KG1 (cell line): Measurements from ENCODE around the gene PRKAR1B.

Experiments
- DNase-seq: peaks from one replicate; lab custom pipeline; 2025; lab: John Stamatoyannopoulos, UW

The PRKAR1B gene

GRCh38 chr7:691361-692045, 35.6 kb downstream of the PRKAR1B start:
- no peak for DNase-seq

GRCh38 chr7:690478-691360, 36.4 kb downstream of the PRKAR1B start:
- no peak for DNase-seq

- no peak for DNase-seq
These were observed 41.5 kb downstream of the PRKAR1B start for GRCh38 chr7:685540-685939.

DNA sequence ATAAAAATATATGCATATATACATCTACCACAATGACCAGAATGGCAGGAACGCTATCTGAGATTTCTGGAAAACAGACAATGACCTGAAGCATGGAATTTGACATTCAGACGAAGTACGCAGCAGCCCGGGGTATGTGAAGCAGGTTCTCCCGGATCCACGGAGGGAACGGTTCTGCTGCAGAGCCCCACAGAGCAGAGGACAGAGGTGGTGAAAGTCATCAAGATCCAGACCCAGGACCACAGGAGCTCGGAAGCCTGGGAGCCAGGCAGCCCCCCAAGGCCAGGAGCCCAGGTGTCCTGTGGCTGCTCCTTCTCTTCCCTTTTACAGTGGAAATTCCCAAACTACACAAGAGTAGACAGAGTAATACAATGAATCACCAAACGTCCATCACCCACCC, 42.7 kb downstream of the PRKAR1B start:
- DNase-seq: no peak

DNA sequence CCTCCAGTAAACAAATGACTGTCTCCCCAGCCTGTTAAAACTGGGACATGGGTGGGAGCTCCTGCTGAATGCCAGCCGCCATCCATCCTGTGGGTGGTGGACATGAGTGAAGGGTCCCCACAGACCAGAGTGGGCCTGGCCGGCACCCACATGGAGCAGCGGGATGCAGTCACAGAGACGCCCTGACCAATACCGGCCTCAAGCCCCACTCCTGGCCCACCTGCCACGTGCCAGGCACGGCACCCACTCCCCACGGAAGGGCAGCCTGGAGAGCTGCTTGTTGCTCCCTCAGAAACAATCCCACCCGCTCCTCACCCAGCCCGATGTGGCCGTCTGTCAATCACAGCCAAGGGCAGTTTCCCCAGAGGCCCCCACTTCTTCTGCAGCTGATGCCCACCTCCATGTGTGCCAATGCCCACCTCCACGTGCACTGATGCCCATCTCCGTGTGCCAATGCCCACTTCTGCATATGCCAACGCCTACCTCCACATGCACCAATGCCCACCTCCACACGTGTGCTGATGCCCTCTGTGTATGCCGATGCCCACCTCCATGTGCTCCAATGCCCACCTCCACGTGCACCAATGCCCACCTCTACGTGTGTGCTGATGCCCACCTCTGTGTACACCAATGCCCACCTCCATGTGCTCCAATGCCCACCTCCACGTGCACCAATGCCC, 43.4 kb downstream of the PRKAR1B start:
- no peak for DNase-seq

DNA sequence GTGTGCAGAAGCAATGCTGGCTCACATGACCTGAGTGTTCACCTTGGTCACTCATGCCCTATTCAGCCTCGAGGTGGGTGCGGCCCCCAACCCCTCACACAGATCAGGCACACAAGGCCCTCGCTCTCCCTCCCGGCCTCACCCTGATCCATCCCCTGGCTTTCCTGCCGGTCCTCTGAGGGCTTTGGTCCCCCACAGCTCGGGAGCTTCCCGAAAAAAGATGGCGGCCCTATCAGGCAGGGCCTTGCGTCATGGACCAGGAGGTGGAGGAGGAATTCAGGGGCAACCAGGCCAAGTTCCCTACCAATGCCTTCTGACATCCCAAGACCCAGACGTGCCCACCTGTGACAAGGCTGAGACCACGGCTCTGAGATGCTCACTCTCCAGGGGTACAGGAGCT, 44.3 kb downstream of the PRKAR1B start:
- no peak for DNase-seq

DNA sequence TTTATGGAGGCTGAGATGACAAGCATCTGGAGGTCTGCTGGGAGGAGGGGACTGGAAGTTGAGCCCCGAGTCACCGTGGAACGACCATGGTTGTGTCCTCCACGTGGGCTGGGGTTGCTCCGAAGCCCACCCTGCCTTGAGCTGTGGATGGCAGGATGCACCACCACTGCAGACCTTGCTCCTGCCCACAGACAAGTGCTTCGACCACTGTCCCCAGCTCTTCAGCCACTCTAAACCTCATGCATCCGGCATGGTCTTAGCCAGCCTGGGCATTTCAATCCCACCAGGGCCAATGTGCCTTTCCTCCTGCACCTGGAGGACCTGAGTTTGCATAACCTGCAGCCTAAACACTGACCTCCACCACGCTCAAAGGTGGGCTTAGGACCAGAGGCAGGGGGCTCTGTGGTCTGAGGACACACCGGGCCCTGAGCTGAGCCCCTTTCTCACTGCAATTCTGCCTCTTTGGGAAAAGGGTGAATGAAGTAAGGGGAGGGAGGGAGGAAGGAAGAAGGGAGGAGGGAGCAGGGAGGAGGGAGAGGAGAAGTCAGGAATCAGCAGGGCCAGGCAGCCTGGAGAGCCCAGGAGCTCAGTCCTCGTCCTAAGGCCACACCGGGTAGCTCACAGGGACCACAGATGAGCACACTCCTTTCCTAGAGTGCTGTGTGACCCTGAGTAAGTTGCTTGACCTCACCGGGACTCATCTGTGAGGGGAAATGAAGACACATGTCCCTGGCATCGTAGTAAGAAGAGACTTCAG, 45.4 kb downstream of the PRKAR1B start:
- no peak for DNase-seq

DNA sequence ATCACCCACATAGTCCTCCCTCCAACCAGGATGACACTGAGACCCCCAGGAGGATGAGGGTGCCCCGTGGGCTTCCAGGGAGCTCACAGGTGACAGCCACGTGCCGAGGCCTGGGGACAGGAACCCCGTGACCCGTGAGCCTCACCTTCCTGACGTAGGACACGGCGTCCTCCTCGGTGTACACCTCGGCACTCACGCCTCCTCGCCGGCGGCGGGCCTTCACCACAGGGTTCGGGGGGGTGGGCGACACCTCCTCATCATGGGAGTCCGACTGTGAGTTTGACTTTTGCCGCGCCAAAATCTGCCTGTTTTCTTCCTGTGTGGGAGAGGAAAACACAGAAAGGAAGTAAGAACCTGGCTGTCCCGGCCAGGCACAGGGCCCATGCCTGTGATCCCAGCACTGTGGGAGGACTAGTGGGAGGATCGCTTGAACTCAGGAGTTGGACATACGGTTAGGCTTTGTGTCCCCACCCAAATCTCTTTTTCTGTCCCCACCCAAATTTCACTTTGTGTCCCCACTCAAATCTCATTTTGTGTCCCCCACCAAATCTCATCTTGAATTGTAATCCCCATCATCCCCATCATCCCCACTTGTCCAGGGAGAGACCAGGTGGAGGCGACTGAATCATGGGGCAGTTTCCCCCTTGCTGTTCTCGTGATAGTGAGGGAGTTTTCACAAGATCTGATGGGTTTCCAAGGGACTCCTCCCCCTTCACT, 46.5 kb downstream of the PRKAR1B start:
- DNase-seq: no peak

- no peak for DNase-seq
These were observed 50.1 kb downstream of the PRKAR1B start for GRCh38 chr7:676972-677385.

DNA sequence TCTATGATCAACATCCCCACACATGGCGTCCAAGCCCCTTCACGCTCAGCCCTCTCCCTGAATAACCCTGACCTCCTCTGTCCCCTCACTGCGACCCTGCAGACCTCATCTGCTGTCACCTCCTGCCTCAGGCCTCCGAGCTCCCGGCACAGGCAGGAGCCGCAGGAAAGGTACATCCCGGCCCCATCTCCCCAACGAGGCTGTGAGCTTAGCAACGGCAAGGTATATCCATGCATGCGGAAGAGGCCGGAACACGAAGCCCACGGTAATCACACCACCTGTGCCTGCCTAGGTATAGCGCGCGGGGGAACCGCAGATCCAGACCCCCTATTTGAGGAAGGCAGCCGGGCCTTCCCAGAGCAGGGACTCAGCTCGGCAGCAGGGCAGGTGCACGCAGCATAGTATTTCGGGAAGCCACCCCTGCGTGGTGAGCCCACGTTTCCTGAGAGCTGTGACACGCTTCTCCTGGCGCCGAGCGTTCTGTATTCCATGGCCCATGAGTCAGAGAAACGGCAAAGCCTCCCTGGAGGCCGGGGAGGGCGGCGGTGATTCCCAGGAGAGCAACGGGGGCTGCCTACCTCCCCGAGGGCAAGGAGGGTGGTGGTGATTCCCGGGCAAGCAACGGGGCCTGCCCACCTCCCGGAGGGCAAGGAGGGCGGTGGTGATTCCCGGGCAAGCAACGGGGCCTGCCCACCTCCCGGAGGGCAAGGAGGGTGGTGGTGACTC, 50.7 kb downstream of the PRKAR1B start:
- no peak for DNase-seq

DNA sequence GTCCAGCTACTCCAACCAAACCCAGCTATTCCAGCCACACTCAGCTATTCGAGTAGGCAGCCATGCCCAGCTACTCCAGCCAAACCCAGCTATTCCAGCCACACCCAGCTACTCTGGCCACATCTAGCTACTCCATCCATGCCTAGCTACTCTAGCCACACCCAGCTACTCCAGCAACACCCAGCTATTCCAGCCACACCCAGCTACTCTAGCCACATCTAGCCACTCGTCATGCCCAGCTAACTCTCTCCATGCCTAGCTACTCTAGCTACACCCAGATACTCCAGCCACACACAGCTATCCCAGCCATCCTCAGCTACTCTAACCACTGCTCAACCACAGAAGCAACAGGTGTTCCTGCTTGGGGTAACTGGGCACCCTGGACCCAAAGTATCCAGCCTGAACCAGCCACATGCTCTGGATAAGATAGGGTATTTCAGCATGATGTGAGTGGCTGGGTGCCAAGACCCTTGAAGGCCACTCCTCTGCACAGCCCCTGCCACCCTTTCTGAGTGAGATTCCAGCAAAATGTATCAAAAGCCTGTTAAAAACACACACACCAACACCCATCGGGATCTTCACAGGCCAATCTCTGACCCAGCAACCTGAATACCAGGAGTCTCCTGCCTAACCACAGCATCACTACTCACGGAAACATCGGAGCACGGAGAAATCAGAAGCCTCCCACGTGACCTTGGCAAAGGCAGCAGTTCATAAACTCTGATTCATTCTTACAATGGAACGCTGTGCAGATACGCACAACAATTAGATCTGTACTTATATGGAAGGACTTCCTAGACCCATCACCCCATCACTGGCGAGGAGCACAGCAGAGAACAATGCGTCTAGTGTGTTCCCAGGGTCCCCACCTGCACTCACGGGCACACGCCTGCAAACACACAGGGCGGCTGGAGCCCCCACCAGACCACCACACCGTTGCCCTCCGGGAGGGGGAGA, 52.3 kb downstream of the PRKAR1B start:
- no peak for DNase-seq

DNA sequence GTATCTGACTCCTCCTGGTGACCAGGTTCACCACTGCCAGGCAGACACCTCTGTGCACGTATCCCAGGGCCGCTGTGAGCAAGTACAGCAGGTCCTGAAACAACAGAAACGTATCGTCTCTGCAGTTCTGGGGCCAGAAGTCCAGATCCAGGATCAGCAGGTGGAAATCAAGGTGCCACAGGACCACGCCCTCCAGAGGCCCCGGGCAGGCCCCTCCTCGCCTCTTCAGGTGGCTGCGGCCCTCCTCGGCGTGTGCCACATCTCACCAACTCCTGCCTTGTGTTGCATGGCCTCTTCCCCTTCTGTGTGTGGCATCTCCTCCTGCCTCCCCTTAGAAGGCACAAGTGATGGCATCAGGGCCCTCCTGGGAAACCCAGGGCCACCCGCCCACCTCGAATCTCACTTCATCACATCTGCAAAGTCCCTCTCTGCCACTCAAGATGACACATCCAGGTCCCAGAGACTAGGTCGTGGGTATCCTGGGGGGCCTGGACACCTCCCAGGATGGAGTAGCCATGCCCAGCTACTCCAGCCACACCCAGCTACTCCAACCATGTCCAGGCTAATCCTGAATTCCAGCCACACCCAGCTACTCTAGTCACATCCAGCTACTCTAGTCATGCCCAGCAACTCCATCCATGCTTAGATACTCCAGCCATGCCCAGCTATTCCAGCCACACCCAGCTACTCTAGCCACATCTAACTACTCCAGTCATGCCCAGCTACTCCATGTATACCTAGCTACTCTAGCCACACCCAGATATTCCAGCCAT, 53.2 kb downstream of the PRKAR1B start:
- no peak for DNase-seq

- DNase-seq: no peak
These were observed 54.2 kb downstream of the PRKAR1B start for GRCh38 chr7:672891-673290.

GRCh38 chr7:671415-672042, 55.6 kb downstream of the PRKAR1B start:
- no peak for DNase-seq

DNA sequence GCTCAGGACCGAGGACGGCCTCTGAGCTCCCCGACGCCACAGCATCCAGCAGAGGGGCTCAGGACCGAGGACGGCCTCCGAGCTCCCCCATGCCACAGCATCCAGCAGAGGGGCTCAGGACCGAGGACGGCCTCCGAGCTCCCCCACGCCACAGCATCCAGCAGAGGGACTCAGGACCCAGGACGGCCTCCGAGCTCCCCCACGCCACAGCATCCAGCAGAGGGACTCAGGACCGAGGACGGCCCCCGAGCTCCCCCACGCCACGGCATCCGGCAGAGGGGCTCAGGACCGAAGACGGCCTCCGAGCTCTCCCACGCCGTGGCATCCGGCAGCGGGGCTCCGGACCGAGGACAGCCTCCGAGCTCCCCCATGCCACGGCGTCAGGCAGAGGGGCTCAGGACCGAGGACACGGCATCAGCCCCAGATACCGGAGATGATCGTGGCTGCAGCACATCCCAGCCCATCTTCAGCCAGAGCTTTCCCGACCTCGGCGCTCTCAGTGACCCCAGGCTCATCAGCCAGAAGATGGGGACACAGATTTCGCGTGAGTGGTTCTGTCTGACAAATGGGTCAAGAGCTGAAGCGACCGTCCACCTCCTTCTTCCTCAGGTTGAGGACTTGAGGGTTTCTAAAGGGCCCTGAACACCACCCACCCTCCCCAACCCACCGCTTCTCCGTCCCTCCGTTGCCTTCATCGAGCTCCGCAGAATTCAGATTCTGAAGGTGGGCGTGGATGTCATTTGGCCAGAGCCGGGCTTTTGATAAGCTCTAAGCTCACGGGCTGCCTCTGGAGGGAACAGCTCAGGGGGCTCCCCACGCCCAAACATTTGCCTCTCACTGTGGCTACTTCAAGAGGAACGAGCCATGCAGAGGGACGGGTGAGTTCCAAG, 56.3 kb downstream of the PRKAR1B start:
- DNase-seq: no peak

- DNase-seq: no peak
These were observed 58.1 kb downstream of the PRKAR1B start for GRCh38 chr7:668958-669357.
